Renal cortex interstitium (tissue), 15 donors: ENCODE results near the gene OR51B5. TPM values are rescaled to one million over a fixed set of nuclear protein-coding genes. Genes with fewer than 3 reads are reported as not detected.
"Not testable (repeated sequence)": the region's sequence is repeated elsewhere in the genome, so short reads cannot be mapped to it uniquely, and the experiment has no call there.

ENCODE experiments used
- DNase-seq, 11 donors: peaks; one replicate each; pipeline ENCODE4 v3.0.0-alpha.2; 2013; ENCODE audit warnings: low read depth in 9 of 11, low spot score in 4 of 11; ENCODE audit errors: extremely low read depth in 1 of 11
- long read RNA-seq, 16 experiments: transcript quantifications; one replicate each; lab custom pipeline, GENCODE V29; 2026
- polyA plus RNA-seq, 3 donors: library from polyadenylated mRNA; unstranded; fragments of 120-200 nt; gene quantifications; one replicate each; pipeline ENCODE4 v1.2.1, GENCODE V29; 2013; ENCODE audit not compliant: insufficient read length in 3 of 3

The OR51B5 gene
- polyA plus RNA-seq: under 1 TPM; 0.33 to 0.56 (median 0.50) TPM
- long read RNA-seq, donor 1: 0 reads
- long read RNA-seq, donor 2: 0 reads
- long read RNA-seq, donor 3: 0 reads
- long read RNA-seq, donor 4: 0 reads
- long read RNA-seq, donor 5: 0 reads
- long read RNA-seq, donor 6: 0 reads
- long read RNA-seq, donor 7: 0 reads
- long read RNA-seq, donor 8: 0 reads
- long read RNA-seq, donor 9: 0 reads
- long read RNA-seq, donor 10: 0 reads
- long read RNA-seq, donor 11: 0 reads
- long read RNA-seq, donor 12: 0 reads
- long read RNA-seq, donor 13: 0 reads
- long read RNA-seq, donor 14: 0 reads
- long read RNA-seq, donor 15: 0 reads
- long read RNA-seq, donor 16: 0 reads

- DNase-seq: no peak
Observed at GRCh38 chr11:5343474-5344335, at the start of gene OR51B5. Gene OR51B5 (minus strand): TSS chr11:5343524. CDS start chr11:5343524, 0 bp downstream.

DNA sequence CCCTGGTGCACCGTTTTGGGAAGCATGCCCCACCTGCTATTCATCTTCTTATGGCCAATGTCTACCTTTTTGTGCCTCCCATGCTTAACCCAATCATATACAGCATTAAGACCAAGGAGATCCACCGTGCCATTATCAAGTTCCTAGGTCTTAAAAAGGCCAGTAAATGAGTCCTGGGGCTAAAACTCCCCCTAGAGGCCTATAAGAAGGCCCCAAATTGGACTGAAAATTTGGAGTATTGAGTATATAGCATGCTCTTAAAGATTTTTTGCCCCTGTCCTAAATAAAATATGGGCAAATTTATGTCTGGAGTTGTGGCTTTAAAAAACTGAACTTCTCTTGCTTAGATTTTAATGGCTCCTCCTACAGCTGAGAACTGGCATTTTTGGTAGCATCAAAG, 46.9 kb upstream of the OR51B5 start:
- no peak for DNase-seq

GRCh38 chr11:5384335-5384734, 41.0 kb upstream of the OR51B5 start:
- no peak for DNase-seq

GRCh38 chr11:5383576-5383975, 40.3 kb upstream of the OR51B5 start, which contains the start of gene OR51M1:
Gene OR51M1 (plus strand): TSS chr11:5383812. CDS start chr11:5389399, 5,587 bp downstream.
- DNase-seq: no peak

- peak; percentile 5 to 31 (median 17) for DNase-seq
Observed at GRCh38 chr11:5380740-5381342, 37.5 kb upstream of the OR51B5 start.

DNA sequence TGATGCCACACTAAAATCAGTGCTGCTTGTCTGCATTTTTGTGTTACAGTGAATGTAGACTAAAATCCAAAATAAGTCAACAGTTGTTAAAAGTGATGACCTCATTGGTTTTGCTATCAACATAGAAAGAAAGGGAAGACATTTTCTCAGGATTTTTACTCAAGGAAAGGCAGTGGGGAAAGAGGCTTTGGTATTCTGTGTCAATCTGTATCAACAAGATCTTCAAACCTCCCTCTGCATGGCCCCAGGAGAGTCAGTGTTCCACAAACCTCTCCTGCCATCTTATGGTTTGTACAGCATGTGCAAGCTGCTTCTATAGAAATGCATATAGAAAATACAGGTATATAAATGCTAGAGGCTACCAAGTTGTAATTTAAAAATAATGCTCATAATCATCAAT, 26.5 kb upstream of the OR51B5 start:
- DNase-seq: no peak

DNA sequence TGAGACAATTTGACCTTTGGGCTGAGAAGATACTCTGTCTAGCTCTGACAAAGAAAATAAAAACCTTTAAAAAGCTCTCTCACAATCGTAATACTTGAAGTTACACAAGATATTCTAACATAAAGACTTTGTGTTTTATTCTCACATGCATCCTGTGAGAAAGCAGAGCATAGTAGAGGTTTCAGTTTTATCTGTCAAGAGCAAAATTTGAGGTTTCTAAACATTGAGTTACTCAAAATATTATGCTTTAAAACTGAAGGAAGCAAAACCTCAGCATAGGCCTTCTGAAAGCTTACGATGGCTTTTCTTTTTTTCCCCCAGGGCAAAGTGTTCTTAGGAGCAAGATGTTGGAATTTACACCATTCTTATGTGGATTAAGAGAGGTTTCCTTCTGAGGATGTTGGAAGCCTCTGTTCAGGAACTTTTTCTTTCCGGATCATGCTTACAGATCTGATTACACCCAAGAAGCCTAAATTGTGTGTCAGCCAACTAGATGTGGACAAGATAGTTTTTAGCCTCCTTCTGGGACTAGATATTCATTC, 25.2 kb upstream of the OR51B5 start:
- DNase-seq: no peak

- DNase-seq: no peak
Observed at GRCh38 chr11:5367448-5368074, 24.2 kb upstream of the OR51B5 start.

DNA sequence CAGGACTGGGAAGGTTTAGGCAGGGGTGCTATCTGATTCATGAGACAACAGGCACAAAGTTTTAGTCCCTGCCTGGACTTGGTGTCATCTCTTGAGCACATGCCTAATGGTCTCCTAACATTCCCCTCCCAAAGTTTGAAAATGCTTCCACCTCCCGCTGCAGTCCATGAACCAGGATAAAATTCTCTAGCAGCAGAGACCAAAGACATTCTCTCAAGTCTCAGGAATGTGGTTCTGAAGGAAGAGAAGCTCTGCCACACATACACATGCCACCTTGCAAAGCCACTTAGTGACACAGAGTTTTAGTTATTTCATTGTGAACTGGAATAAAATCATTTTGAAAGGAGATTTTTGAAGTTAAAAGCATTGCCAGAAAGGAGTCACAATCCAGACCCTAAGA, 23.5 kb upstream of the OR51B5 start:
- no peak for DNase-seq

GRCh38 chr11:5366365-5366764, 23.0 kb upstream of the OR51B5 start:
- not testable (repeated sequence) for DNase-seq

- no peak for DNase-seq
Observed at GRCh38 chr11:5364214-5364613, 20.9 kb upstream of the OR51B5 start.

- no peak for DNase-seq
Observed at GRCh38 chr11:5363679-5364078, 20.4 kb upstream of the OR51B5 start.

DNA sequence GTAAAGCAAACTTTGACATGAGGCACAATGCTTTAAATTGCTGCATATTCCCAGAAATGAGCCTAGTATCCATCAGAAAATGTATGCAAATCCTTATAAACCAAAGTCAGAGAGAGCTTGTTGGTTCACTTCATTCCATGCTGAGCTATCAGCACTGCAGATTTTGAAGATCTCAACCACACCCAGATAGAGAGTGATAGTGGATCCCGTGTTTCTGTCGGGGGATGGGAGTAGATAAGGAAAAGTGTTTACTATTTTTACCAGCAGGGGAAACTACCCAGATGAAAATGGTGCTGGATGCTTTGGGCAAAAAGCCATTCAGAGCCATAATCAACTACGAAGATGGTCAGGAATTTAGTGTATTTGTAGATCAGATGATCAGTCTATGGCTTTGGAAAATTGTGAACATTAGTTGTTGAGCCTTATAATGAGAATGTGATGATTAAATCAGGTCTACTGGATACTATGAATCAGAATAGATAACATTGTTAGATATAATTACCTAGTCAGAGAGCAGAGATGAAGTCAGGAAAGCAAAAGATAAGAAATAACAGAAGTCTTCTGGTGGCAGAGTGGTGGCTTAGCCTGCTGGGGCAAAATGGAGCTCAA, 18.8 kb upstream of the OR51B5 start:
- no peak for DNase-seq

- DNase-seq: not testable (repeated sequence)
Observed at GRCh38 chr11:5356031-5356430, 12.7 kb upstream of the OR51B5 start.

DNA sequence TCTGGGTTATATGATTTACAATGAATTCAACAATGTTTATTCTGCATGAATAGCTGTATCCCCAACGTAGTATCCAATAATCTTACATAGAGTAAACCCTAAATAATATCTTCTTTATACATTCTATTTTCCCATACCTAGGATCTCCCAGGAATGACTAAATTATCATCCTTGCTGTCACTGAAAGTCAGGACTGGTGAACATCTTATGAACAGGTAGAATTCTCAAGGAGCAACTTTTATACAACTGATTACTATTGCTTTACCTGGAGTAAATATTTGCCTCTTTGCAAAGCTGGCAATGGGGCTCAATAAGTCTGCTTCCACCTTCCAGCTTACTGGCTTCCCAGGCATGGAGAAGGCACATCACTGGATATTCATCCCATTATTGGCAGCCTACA, 7.9 kb upstream of the OR51B5 start, which contains the start of gene OR51B6:
TSS of gene OR51B6 (plus strand) at position 301 of the 400 bp plus-strand sequence. CDS start at position 301, 0 bp downstream.
- DNase-seq: no peak

DNA sequence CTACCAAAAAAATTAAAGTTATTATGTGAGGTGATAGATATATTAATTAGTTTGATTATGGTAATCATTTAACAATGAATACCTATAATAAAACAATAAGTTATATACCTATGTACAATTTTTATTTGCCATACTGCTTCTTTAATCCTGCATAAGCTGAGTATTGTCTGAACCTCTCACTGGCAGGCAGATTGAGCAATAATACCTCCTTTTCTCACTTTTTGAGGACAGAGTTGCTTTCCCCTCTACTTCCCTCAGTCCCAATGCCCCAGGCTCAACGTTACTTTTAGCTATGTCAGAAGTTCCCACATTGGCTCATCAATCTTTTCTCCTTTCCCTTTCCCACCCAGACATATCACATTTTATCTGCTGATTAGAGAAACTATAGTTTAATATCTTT, 6.2 kb upstream of the OR51B5 start:
- no peak for DNase-seq

GRCh38 chr11:5348551-5349194, 5.3 kb upstream of the OR51B5 start:
- DNase-seq: no peak

- DNase-seq: no peak
Observed at GRCh38 chr11:5345831-5346230, 2.5 kb upstream of the OR51B5 start.
